OCI-LY3 (cell line): ENCODE measurements around the gene BBS7.

ENCODE experiments used
- H2AFZ ChIP-seq: fragments of 200-600, 300-600 bp; shearing (Covaris generic); 2 replicates; pipeline ENCODE4 v1.6.0; 2014; ENCODE audit warnings: antibody characterized with exemption, low read depth, low read length
- H3K27ac ChIP-seq: fragments of 200-600, 300-600 bp; sonication (generic); 2 replicates; pipeline ENCODE4 v1.5.1; 2014; ENCODE audit warnings: mild to moderate bottlenecking, low read length, moderate library complexity, mixed read lengths
- H3K27me3 ChIP-seq: fragments of 200-600, 300-600 bp; sonication (generic); 2 replicates; pipeline ENCODE4 v1.6.1; 2014; ENCODE audit warnings: low read depth, low read length, mixed read lengths
- H3K36me3 ChIP-seq: fragments of 200-600, 300-600 bp; sonication (generic); replicated peaks from 2 replicates; pipeline ENCODE3; 2014; ENCODE audit warnings: low read depth, low read length, mixed read lengths
- H3K4me1 ChIP-seq: fragments of 300-600, 200-600 bp; sonication (generic); 2 replicates; pipeline ENCODE4 v1.6.1; 2014; ENCODE audit warnings: low read length, mixed read lengths
- H3K4me2 ChIP-seq: fragments of 200-600, 300-600 bp; sonication (generic); 2 replicates; pipeline ENCODE4 v1.6.1; 2014; ENCODE audit warnings: low read length, mixed read lengths
- H3K4me3 ChIP-seq: fragments of 300-600, 200-600 bp; sonication (generic); 2 replicates; pipeline ENCODE4 v1.5.1; 2014; ENCODE audit warnings: antibody characterized with exemption, mild to moderate bottlenecking, low read length, moderate library complexity
- H3K79me2 ChIP-seq: fragments of 300-600, 200-600 bp; shearing (Covaris generic); 2 replicates; pipeline ENCODE4 v1.6.1; 2014; ENCODE audit warnings: mild to moderate bottlenecking, low read length, mixed read lengths
- H3K9ac ChIP-seq: fragments of 300-600, 200-600 bp; shearing (Covaris generic); 2 replicates; pipeline ENCODE4 v1.6.0; 2014; ENCODE audit warnings: mild to moderate bottlenecking, low read length, moderate library complexity
- H3K9me3 ChIP-seq: fragments of 200-600, 300-600 bp; shearing (Covaris generic); 2 replicates; pipeline ENCODE4 v1.6.1; 2014; ENCODE audit warnings: low read length, mixed read lengths; ENCODE audit not compliant: insufficient read depth
- H4K20me1 ChIP-seq: fragments of 200-600, 300-600 bp; sonication (generic); 2 replicates; pipeline ENCODE4 v1.6.1; 2016; ENCODE audit warnings: low read length, mixed read lengths; ENCODE audit not compliant: insufficient read depth
- CTCF ChIP-seq: fragments of 200-600, 300-600 bp; sonication (generic); IDR thresholded peaks from 2 replicates; pipeline ENCODE4 v1.5.1; 2014; ENCODE audit warnings: antibody characterized with exemption, low read length, low read depth
- EZH2phosphoT487 ChIP-seq: fragments of 200-600 bp; shearing (Covaris generic); IDR thresholded peaks from 2 replicates; pipeline ENCODE4 v1.6.1; 2018; ENCODE audit warnings: antibody characterized with exemption, mixed run types, low read depth

Gene BBS7

GRCh38 chr4:121875652-121876051, 5.4 kb upstream of the BBS7 start:
- H3K27ac ChIP-seq = no peak overlapping the region
- no peak overlapping the region for H3K4me2 ChIP-seq
- no peaks in the 10 kb centered on the region for H4K20me1 ChIP-seq
- TF ChIP-seq EZH2phosphoT487 = no peak
- no peak for TF ChIP-seq CTCF
- no peaks in the 10 kb centered on the region for H3K27me3 ChIP-seq
- H3K36me3 ChIP-seq = no peaks in the 10 kb centered on the region
- no peak overlapping the region for H2AFZ ChIP-seq
- H3K9ac ChIP-seq = no peak overlapping the region
- no peaks in the 10 kb centered on the region for H3K79me2 ChIP-seq
- H3K4me1 ChIP-seq = no peaks in the 10 kb centered on the region
- H3K9me3 ChIP-seq = no peaks in the 10 kb centered on the region
- no peak overlapping the region for H3K4me3 ChIP-seq

- TF ChIP-seq CTCF (no peak), EZH2phosphoT487 (no peak)
- Histone ChIP-seq H3K27me3 (no peaks in the 10 kb centered on the region), H3K9ac (no peak overlapping the region), H2AFZ (no peak overlapping the region), H3K4me3 (no peak overlapping the region), H4K20me1 (no peaks in the 10 kb centered on the region), H3K79me2 (peaks cover 10% of the 10 kb centered on the region; the same call in 1 of the 2 replicates), H3K9me3 (no peaks in the 10 kb centered on the region), H3K27ac (no peak overlapping the region), H3K4me1 (peaks cover 8% of the 10 kb centered on the region), H3K4me2 (no peak overlapping the region), H3K36me3 (no peaks in the 10 kb centered on the region)
Measured at GRCh38 chr4:121873604-121874003, 3.3 kb upstream of the BBS7 start.

GRCh38 chr4:121863799-121864198, 6.5 kb downstream of the BBS7 start:
- TF ChIP-seq CTCF = no peak
- no peak for TF ChIP-seq EZH2phosphoT487
- H4K20me1 ChIP-seq = no peaks in the 10 kb centered on the region
- no peaks in the 10 kb centered on the region for H3K9me3 ChIP-seq
- 0 out of 2 replicates have a peak, but pooled peaks cover 1% of the 10 kb centered on the region for H3K79me2 ChIP-seq
- peaks cover 11% of the 10 kb centered on the region for H3K36me3 ChIP-seq
- H3K4me3 ChIP-seq = no peak overlapping the region
- H3K4me1 ChIP-seq = no peaks in the 10 kb centered on the region
- no peaks in the 10 kb centered on the region for H3K27me3 ChIP-seq
- no peak overlapping the region for H2AFZ ChIP-seq
- no peak overlapping the region for H3K27ac ChIP-seq
- H3K4me2 ChIP-seq = no peak overlapping the region
- H3K9ac ChIP-seq = no peak overlapping the region

- Histone ChIP-seq H3K27ac (no peak overlapping the region), H2AFZ (no peak overlapping the region), H4K20me1 (no peaks in the 10 kb centered on the region), H3K4me3 (no peak overlapping the region), H3K36me3 (peaks cover 13% of the 10 kb centered on the region), H3K4me1 (no peaks in the 10 kb centered on the region), H3K4me2 (no peak overlapping the region), H3K79me2 (no peaks in the 10 kb centered on the region), H3K9me3 (no peaks in the 10 kb centered on the region), H3K27me3 (no peaks in the 10 kb centered on the region), H3K9ac (no peak overlapping the region)
- TF ChIP-seq CTCF (no peak), EZH2phosphoT487 (no peak)
Measured at GRCh38 chr4:121861426-121861825, 8.8 kb downstream of the BBS7 start.
